ENCODE measurements around the gene CAPN12. TPM values are rescaled to one million over a fixed set of nuclear protein-coding genes. Genes with fewer than 3 reads are reported as not detected.

Gene CAPN12
- total RNA-seq, 1 donor from 2014 or later: not detected

- Histone ChIP-seq H3K4me1 (peaks cover 43 to 91% of the 10 kb centered on the region in 2 donors), H3K27me3 (no peaks in the 10 kb centered on the region), H3K4me3 (peak overlapping the region in 1 of 2 donors; percentile 23), H3K27ac (peak overlapping the region; percentile 95 to 96), H3K36me3 (no peaks in the 10 kb centered on the region), H3K9me3 (no peaks in the 10 kb centered on the region)
- TF ChIP-seq CTCF (IDR thresholded peaks at IDR 0.05): no peak
- peak in 1 of 2 donors; percentile 92 for DNase-seq (ENCODE audit: low spot score in 2 of 2)
- intact Hi-C loops (cut with DNase I): loop anchor here (2.0 kb wide), 2 partner anchors 13 to 25 kb away; no protein-coding TSS in a partner anchor
These were observed 60.7 kb downstream of the CAPN12 start for GRCh38 chr19:38683393-38684077.

GRCh38 chr19:38682872-38683392, 61.3 kb downstream of the CAPN12 start:
- H3K36me3 ChIP-seq: no peaks in the 10 kb centered on the region
- intact Hi-C loops (cut with DNase I): no loop called here
- H3K4me1 ChIP-seq: peaks cover 41 to 88% of the 10 kb centered on the region in 2 donors
- peak overlapping the region; percentile 95 to 96 for H3K27ac ChIP-seq
- DNase-seq (ENCODE audit: low spot score in 2 of 2): no peak
- H3K4me3 ChIP-seq: peak overlapping the region in 1 of 2 donors; percentile 23
- no peak for TF ChIP-seq CTCF (IDR thresholded peaks at IDR 0.05)
- H3K27me3 ChIP-seq: no peaks in the 10 kb centered on the region
- H3K9me3 ChIP-seq: no peaks in the 10 kb centered on the region

GRCh38 chr19:38682195-38682867, 61.9 kb downstream of the CAPN12 start:
- intact Hi-C loops (cut with DNase I): no loop called here
- DNase-seq (ENCODE audit: low spot score in 2 of 2): no peak
- peaks cover 41 to 87% of the 10 kb centered on the region in 2 donors for H3K4me1 ChIP-seq
- no peak overlapping the region for H3K4me3 ChIP-seq
- no peak for TF ChIP-seq CTCF (IDR thresholded peaks at IDR 0.05)
- H3K36me3 ChIP-seq: no peaks in the 10 kb centered on the region
- H3K9me3 ChIP-seq: no peaks in the 10 kb centered on the region
- peak overlapping the region; percentile 95 to 96 for H3K27ac ChIP-seq
- no peaks in the 10 kb centered on the region for H3K27me3 ChIP-seq

Other genes with a start within 250 kb of the CAPN12 start
- gene MAP4K1, start 126.5 kb downstream of the CAPN12 start, total RNA-seq: 15.1 TPM
- 696 TPM for gene EIF3K, start 125.3 kb downstream of the CAPN12 start, total RNA-seq
- gene ACTN4, start 96.8 kb downstream of the CAPN12 start, total RNA-seq: 1,036 TPM
- gene LGALS7, start 29.0 kb upstream of the CAPN12 start, total RNA-seq: not detected
- not detected for gene LGALS7B, start 44.7 kb upstream of the CAPN12 start, total RNA-seq
- gene LGALS4, start 68.5 kb upstream of the CAPN12 start, total RNA-seq: not detected
- 67.6 TPM for gene ECH1, start 87.3 kb upstream of the CAPN12 start, total RNA-seq
- gene HNRNPL, start 105.5 kb upstream of the CAPN12 start, total RNA-seq: 110 TPM
- gene RINL, start 133.8 kb upstream of the CAPN12 start, total RNA-seq: 7.0 TPM
- gene SIRT2, start 155.1 kb upstream of the CAPN12 start, total RNA-seq: 53.1 TPM
- gene NFKBIB, start 155.5 kb upstream of the CAPN12 start, total RNA-seq: 6.3 TPM
- gene CCER2, start 167.7 kb upstream of the CAPN12 start, total RNA-seq: not detected
- 1.4 TPM for gene SARS2, start 186.3 kb upstream of the CAPN12 start, total RNA-seq
- 9.9 TPM for gene MRPS12, start 186.5 kb upstream of the CAPN12 start, total RNA-seq
- 47.4 TPM for gene FBXO17, start 231.3 kb upstream of the CAPN12 start, total RNA-seq

All from ascending aorta (tissue), 2 donors.